OCI-LY1 (cell line): ENCODE data around the gene GSE1.

Experiments used
- CTCF ChIP-seq: fragments of 200-600 bp; sonication (generic), shearing (Covaris generic); IDR thresholded peaks from 2 replicates; pipeline ENCODE4 v1.5.1; 2017; ENCODE audit warnings: mild to moderate bottlenecking, antibody characterized with exemption, low read length, moderate library complexity, mixed read lengths
- EZH2 ChIP-seq: fragments of 200-600 bp; sonication (generic), shearing (Covaris generic); IDR thresholded peaks from 2 replicates; pipeline ENCODE4 v1.8.0; 2017; ENCODE audit warnings: borderline replicate concordance, mixed run types, mild to moderate bottlenecking, antibody characterized with exemption, low read length, moderate library complexity, mixed read lengths

GRCh38 chr16:85610059-85610445, 3.1 kb upstream of the GSE1 start:
- TF ChIP-seq CTCF: no peak
- no peak for TF ChIP-seq EZH2
